Fibroblast of villous mesenchyme (primary cell): Measurements from ENCODE around the gene FAM237B. TPM values are rescaled to one million over a fixed set of nuclear protein-coding genes. Genes with fewer than 3 reads are reported as not detected.

ENCODE experiments used
- DNase-seq: peaks from one replicate; pipeline ENCODE4 v3.0.0-alpha.2; 2010; ENCODE audit warnings: low read depth
- H3K4me3 ChIP-seq: 2 replicates; pipeline ENCODE4 v1.5.1; 2011; ENCODE audit warnings: low read depth, mild to moderate bottlenecking, low read length
- total RNA-seq: library from RNA; depleted of rRNA; stranded (reverse); fragments of >200 nt; gene quantifications from 2 replicates; pipeline ENCODE4 v1.2.3, GENCODE V29; 2012
- TF ChIP-seq, protein P1 (sequence below): IDR thresholded peaks from 2 replicates; pipeline ENCODE4 v1.5.1; 2012; ENCODE audit warnings: low read depth, mild to moderate bottlenecking, low read length; ENCODE audit not compliant: insufficient read depth

FAM237B gene
- total RNA-seq, 1 donor, result not detected

DNA sequence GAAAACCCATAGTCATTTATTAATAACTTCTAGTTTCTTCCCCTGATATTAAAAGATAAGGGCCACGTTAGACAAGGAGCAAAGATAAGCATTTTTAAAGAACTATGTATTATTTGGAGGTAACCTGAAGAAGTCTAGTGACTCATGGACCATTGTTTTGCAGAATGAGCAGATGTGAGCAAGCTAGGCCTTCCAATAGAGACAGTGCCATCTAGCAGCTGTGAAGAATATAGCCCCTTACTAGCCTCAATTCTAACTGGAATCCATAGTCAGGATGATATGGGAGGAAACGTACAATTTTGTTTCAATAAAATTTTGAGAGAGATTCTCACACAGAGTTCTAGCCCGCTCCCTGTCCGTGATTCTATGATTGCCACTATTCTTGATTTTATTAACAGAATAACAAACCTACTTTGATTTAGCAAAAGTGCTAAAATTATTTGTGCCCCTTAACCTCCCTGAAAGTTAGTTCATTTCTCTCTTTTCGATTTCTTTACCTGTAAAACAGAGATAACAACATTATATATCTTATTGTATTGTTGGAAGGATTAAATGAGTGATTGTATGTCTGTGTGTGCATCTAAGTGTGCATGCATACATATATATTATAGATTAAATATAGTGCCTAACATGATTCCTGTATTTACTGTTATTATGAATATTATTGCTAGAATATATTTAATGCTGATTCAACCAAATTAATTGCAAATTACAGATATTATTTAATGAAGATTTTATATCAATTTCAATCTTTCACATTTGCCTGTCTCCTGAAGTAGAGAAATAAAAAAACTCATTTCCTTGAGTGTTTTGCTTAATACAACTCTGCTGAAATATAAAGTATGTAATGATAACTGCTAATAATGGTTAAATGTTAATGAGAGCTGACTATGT, 22.7 kb downstream of the FAM237B start:
- TF ChIP-seq, protein P1, sequence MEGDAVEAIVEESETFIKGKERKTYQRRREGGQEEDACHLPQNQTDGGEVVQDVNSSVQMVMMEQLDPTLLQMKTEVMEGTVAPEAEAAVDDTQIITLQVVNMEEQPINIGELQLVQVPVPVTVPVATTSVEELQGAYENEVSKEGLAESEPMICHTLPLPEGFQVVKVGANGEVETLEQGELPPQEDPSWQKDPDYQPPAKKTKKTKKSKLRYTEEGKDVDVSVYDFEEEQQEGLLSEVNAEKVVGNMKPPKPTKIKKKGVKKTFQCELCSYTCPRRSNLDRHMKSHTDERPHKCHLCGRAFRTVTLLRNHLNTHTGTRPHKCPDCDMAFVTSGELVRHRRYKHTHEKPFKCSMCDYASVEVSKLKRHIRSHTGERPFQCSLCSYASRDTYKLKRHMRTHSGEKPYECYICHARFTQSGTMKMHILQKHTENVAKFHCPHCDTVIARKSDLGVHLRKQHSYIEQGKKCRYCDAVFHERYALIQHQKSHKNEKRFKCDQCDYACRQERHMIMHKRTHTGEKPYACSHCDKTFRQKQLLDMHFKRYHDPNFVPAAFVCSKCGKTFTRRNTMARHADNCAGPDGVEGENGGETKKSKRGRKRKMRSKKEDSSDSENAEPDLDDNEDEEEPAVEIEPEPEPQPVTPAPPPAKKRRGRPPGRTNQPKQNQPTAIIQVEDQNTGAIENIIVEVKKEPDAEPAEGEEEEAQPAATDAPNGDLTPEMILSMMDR, result peak; percentile 72
- DNase-seq, result peak; percentile 60

DNA sequence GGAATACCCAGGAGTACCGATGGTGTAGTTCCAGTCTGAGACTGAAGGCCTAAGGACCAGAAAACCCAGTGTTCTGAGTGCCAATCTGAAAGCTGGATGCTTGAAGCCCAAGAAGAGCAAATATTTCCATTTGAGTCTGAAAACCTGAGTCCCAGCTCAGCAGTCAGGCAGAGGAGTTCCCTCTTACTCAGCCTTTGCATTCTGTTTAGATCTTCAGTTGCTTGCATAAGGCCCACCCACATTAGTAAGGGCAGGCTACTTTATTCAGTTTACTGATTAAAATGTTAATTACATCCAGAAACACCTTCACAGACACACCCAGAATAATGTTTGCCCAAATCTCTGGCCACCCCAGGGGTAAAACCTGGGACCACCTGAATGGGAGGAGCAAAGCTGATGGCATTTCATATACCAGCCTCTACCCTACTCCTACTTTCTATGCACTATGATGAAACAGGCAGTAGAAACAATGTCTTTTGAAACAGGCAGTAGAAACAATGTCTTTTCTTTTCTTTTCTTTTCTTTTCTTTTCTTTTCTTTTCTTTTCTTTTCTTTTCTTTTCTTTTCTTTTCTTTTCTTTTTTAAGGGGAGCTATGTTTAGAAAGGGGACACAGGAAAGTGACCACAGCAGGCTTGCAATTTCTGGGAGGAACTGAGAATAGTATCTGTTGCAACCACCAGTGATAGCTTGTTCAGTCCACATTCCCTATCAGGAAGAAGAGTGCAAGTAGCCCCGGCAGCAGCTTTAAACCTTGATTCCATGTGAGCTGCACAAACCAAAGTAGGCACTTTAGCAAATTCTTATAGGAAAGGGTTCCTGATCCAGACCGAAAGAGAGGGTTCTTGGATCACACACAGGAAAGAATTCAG, 30.6 kb downstream of the FAM237B start:
- TF ChIP-seq, protein P1, result no peak
- DNase-seq, result no peak
- H3K4me3 ChIP-seq, result no peak overlapping the region

More for the DNA sequence above, 22.7 kb downstream of the FAM237B start:
- no peak overlapping the region for H3K4me3 ChIP-seq

DNA sequence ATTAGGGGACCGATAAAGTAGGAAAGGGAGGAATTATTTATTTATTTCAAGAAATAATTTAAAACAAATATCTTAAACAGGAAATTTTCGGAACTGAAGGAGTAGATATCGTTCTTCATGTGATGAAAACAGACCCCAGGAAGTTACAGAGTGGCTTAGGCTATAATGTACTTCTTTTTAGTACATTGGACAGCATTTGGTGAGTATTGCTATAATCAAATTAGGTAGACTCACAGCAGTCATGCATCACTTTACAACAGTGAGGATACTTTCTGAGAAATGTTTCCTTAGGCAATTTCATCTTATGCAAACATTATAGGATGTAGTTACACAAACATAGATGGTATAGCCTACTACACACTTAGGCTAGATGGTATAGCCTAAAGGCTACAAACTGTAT, 33.0 kb downstream of the FAM237B start:
- no peak overlapping the region for H3K4me3 ChIP-seq
- DNase-seq, result no peak
- TF ChIP-seq, protein P1, result no peak

DNA sequence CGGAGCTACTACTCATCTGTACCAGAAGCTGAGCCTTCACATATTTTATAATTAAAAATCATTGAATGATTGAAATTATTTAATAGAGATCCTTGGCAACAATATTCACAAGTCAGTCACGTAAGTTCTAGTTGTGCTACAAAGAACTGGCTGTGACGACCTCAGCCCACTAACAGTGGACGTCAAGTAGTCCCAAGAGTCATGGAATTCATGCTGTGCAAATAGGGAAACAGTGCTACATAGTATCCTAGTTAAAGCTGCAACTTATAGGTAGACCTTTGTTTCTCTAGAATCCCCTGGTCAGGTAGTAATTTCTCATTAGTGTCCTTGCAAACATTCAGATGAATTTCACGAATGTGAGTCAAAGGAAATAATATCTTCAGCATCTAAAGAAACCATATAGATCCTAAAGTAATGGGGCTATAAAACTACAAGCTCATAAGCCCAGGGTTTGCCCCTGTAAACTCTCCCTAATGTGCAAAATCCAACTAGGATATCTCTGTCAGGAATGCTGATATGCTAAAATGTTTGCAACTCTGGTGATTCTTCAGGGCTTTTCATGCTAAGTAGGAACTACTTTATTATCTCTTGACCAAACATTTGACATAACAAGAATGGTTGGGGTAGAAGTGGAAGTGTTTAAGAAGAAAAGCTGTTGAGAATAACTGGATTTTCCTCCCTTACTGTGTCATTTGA, 44.9 kb downstream of the FAM237B start:
- no peak for DNase-seq
- TF ChIP-seq, protein P1, result no peak
- no peak overlapping the region for H3K4me3 ChIP-seq

- TF ChIP-seq, protein P1, result no peak
- H3K4me3 ChIP-seq, result no peak overlapping the region
- no peak for DNase-seq
These were observed 46.9 kb downstream of the FAM237B start for GRCh38 chr7:90274161-90274560.

DNA sequence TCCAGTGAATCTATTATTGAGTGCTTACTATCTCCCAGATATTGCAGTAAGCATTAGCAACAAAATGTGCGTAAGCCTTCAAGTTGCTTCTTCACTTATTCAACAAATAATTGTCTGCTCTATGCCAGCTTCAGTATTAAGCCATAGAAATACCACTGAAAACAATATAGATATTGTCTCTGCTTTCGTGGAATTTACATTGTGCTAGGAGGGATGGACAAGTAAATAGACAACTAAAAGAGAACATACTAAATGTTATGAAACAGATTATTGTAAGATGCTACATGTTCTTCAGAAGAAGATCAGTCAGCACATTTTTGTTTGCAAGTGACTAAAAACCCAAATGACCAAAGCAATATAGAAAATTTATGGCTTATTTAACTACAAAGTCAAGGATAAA, 48.9 kb downstream of the FAM237B start:
- DNase-seq, result no peak
- H3K4me3 ChIP-seq, result no peak overlapping the region
- TF ChIP-seq, protein P1, result no peak
